ENCODE data around the gene TENM4. TPM values are rescaled to one million over a fixed set of nuclear protein-coding genes. Genes with fewer than 3 reads are reported as not detected.

The TENM4 gene
- total and polyA plus RNA-seq, 2 of the 13 experiments (the other 11 are each of a cell fraction or from before 2014, with no cell fraction given) = not detected

- no peak for DNase-seq (ENCODE audit: low spot score)
- no peaks in the 10 kb centered on the region for H3K36me3 ChIP-seq (replicated peaks in 1 of 2; ENCODE audit: control insufficient read depth in 1 of 2, insufficient read depth in 2 of 2, low read length in 2 of 2)
- no peak for ATAC-seq
- no TSS peak for BruUV-seq (replicated peaks)
- FAIRE-seq = no peak
- H4K20me1 ChIP-seq (ENCODE audit: insufficient read depth, low read length) = no peaks in the 10 kb centered on the region
- peaks cover 3 to 15% of the 10 kb centered on the region in 2 experiments; a peak in 2 of 5 replicates for H3K27me3 ChIP-seq (ENCODE audit: control insufficient read depth in 1 of 2, insufficient read depth in 2 of 2, low read length in 2 of 2)
- ChIA-PET POLR2A (no interaction called here), CTCF (ENCODE audit: low intra/inter-chr PET ratio, low total read pairs) (no interaction called here)
- WGBS (ENCODE audit: low lambda C conversion rate) = 25% methylated on average over 3 of the region's 3 CpGs
- in situ Hi-C loops (cut with HindIII; ENCODE audit: extremely low pct_ligation_motif_present, low pct_unique_long_range_greater_than_20kb) = no loop called here
- intact Hi-C loops (cut with micrococcal nuclease; ENCODE audit: unreplicated experiment) = no loop called here
- no peak overlapping the region for H2AFZ ChIP-seq (ENCODE audit: low read length)
- H3K4me3 ChIP-seq (replicated peaks in 1 of 3; ENCODE audit: insufficient read depth in 1 of 3, low read depth in 2 of 3, low read length in 3 of 3) = no peak overlapping the region
- H3K4me1 ChIP-seq (ENCODE audit: insufficient read depth, low read length) = no peaks in the 10 kb centered on the region
- TF ChIP-seq ZNF629 (CRISPR knock-in tag; conservative IDR thresholded peaks at IDR 0.05) (no peak), ZNF605 (CRISPR knock-in tag; IDR thresholded peaks at IDR 0.05) (no peak), SMARCE1 (IDR thresholded peaks at IDR 0.05; ENCODE audit: borderline replicate concordance) (no peak), ZNF382 (CRISPR knock-in tag; IDR thresholded peaks at IDR 0.05; ENCODE audit: borderline replicate concordance) (no peak), RFXAP (CRISPR knock-in tag; IDR thresholded peaks at IDR 0.05; ENCODE audit: borderline replicate concordance) (no peak), MXD4 (CRISPR knock-in tag; IDR thresholded peaks at IDR 0.05) (no peak), CBX2 (IDR thresholded peaks at IDR 0.05; ENCODE audit: low read depth, low read length) (no peak), CBX2 (CRISPR knock-in tag; IDR thresholded peaks at IDR 0.05; ENCODE audit: low read depth) (no peak), ZSCAN22 (CRISPR knock-in tag; IDR thresholded peaks at IDR 0.05) (no peak), NAIF1 (CRISPR knock-in tag; IDR thresholded peaks at IDR 0.05; ENCODE audit: borderline replicate concordance) (no peak), ZNF30 (CRISPR knock-in tag; IDR thresholded peaks at IDR 0.05) (no peak), EHMT2 (IDR thresholded peaks at IDR 0.05; ENCODE audit: borderline replicate concordance, low read depth, low read length) (no peak)
- TF ChIP-seq, protein P1, sequence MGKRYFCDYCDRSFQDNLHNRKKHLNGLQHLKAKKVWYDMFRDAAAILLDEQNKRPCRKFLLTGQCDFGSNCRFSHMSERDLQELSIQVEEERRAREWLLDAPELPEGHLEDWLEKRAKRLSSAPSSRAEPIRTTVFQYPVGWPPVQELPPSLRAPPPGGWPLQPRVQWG (CRISPR knock-in tag; IDR thresholded peaks at IDR 0.05; ENCODE audit: borderline replicate concordance, low read depth) = no peak
- TF ChIP-seq, protein P2, sequence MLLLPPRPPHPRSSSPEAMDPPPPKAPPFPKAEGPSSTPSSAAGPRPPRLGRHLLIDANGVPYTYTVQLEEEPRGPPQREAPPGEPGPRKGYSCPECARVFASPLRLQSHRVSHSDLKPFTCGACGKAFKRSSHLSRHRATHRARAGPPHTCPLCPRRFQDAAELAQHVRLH (CRISPR knock-in tag; IDR thresholded peaks at IDR 0.05; ENCODE audit: borderline replicate concordance, low read depth) = no peak
- no peaks in the 10 kb centered on the region for H3K79me2 ChIP-seq (ENCODE audit: insufficient read depth, low read length)
- no peak overlapping the region for H3K4me2 ChIP-seq (ENCODE audit: low read depth, low read length)
- H3K9ac ChIP-seq (ENCODE audit: insufficient read depth, low read depth, low read length) = no peak overlapping the region
- H3K27ac ChIP-seq (ENCODE audit: extremely low read length, insufficient read depth, low read length) = no peak overlapping the region
- no peaks in the 10 kb centered on the region for H3K9me3 ChIP-seq (ENCODE audit: low read length)
Measured at GRCh38 chr11:78797559-78797958, 643.3 kb downstream of the TENM4 start.

Data from HepG2 (cell line).